Measurements from ENCODE around the gene CFAP58. TPM values are rescaled to one million over a fixed set of nuclear protein-coding genes. Genes with fewer than 3 reads are reported as not detected.

CFAP58 gene
- total and polyA plus RNA-seq, 2 donors (not counting 3 experiments of a cell fraction or from before 2014, with no cell fraction given): 0.07 to 0.29 TPM

GRCh38 chr10:104323760-104324201 is 29.9 kb upstream of the CFAP58 start:
- FAIRE-seq: no peak
- peaks cover 57% of the 10 kb centered on the region for H3K4me1 ChIP-seq (ENCODE audit: control insufficient read depth, extremely low read depth, insufficient read depth, low read length)
- no peak overlapping the region for H3K27ac ChIP-seq (ENCODE audit: insufficient read depth, low read depth, low read length)
- no peak overlapping the region for H3K9ac ChIP-seq (replicated peaks; ENCODE audit: extremely low read depth, insufficient read depth, low read length)
- no peak overlapping the region for H2AFZ ChIP-seq (ENCODE audit: low read depth, low read length)
- H3K9me1 ChIP-seq (replicated peaks; ENCODE audit: control insufficient read depth, extremely low read depth, insufficient read depth, low read length): no peaks in the 10 kb centered on the region
- ChIA-PET CTCF (interaction anchor here (1.6 to 3.2 kb wide), 2 partner anchors 12 to 18 kb away, joined by 4 to 19 read pairs; no protein-coding TSS in a partner anchor), POLR2A (interaction anchor here (1.4 kb wide), 1 partner anchor 17 kb away, joined by 4 read pairs; no protein-coding TSS in a partner anchor)
- BruUV-seq (replicated peaks): no TSS peak
- H3K4me3 ChIP-seq (replicated peaks in 1 of 3; ENCODE audit: insufficient read depth in 1 of 3, low read depth in 1 of 3, low read length in 3 of 3): no peak overlapping the region
- H3K79me2 ChIP-seq (ENCODE audit: control insufficient read depth, insufficient read depth, low read length): peaks cover 99% of the 10 kb centered on the region
- TF ChIP-seq GATA2 (IDR thresholded peaks at IDR 0.05; ENCODE audit: insufficient read depth, insufficient read length, low read depth, low read length) (no peak), JUN (IDR thresholded peaks at IDR 0.05; ENCODE audit: borderline replicate concordance, insufficient read depth, insufficient read length, low read depth) (no peak), POLR2AphosphoS5 (IDR thresholded peaks at IDR 0.05; ENCODE audit: insufficient read depth, low read depth, low read length) (no peak), EZH2 (IDR thresholded peaks at IDR 0.05; ENCODE audit: borderline replicate concordance, low read depth, low read length, severe bottlenecking) (no peak), POLR2A (IDR thresholded peaks at IDR 0.05; ENCODE audit: low read depth, low read length) (no peak), FOS (IDR thresholded peaks at IDR 0.05; ENCODE audit: borderline replicate concordance, insufficient read depth, low read length) (no peak), MYC (IDR thresholded peaks at IDR 0.05; ENCODE audit: low read depth, low read length) (no peak), MAX (IDR thresholded peaks at IDR 0.05; ENCODE audit: insufficient read depth, insufficient read length) (no peak)
- TF ChIP-seq, protein P1, sequence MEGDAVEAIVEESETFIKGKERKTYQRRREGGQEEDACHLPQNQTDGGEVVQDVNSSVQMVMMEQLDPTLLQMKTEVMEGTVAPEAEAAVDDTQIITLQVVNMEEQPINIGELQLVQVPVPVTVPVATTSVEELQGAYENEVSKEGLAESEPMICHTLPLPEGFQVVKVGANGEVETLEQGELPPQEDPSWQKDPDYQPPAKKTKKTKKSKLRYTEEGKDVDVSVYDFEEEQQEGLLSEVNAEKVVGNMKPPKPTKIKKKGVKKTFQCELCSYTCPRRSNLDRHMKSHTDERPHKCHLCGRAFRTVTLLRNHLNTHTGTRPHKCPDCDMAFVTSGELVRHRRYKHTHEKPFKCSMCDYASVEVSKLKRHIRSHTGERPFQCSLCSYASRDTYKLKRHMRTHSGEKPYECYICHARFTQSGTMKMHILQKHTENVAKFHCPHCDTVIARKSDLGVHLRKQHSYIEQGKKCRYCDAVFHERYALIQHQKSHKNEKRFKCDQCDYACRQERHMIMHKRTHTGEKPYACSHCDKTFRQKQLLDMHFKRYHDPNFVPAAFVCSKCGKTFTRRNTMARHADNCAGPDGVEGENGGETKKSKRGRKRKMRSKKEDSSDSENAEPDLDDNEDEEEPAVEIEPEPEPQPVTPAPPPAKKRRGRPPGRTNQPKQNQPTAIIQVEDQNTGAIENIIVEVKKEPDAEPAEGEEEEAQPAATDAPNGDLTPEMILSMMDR (IDR thresholded peaks at IDR 0.05; ENCODE audit: extremely low read depth in 1 of 2, insufficient read depth in 1 of 2, low read depth in 1 of 2, low read length in 2 of 2): no peak
- intact Hi-C loops (cut with micrococcal nuclease) (no loop called here), dilution Hi-C loops (cut with MboI; ENCODE audit: extremely low pct_ligation_motif_present, low sequenced_read_pairs) (no loop called here)
- no peaks in the 10 kb centered on the region for H3K27me3 ChIP-seq (ENCODE audit: control insufficient read depth in 2 of 2, insufficient read depth in 2 of 2, low read length in 2 of 2)
- no peak overlapping the region for H3K4me2 ChIP-seq (ENCODE audit: insufficient read depth, low read length)
- no peaks in the 10 kb centered on the region for H3K36me3 ChIP-seq (ENCODE audit: control insufficient read depth in 2 of 2, extremely low read depth in 1 of 2, insufficient read depth in 2 of 2, low read length in 2 of 2)
- H3K9me3 ChIP-seq (replicated peaks; ENCODE audit: control insufficient read depth, insufficient read depth, low read length): no peaks in the 10 kb centered on the region
- no peak for DNase-seq (ENCODE audit: low read depth, low spot score)
- peaks cover 5% of the 10 kb centered on the region for H4K20me1 ChIP-seq (replicated peaks; ENCODE audit: control insufficient read depth, extremely low read depth, insufficient read depth, low read length)
